AG04450 (cell line): ENCODE results near the gene TRPC4AP. TPM values are rescaled to one million over a fixed set of nuclear protein-coding genes. Genes with fewer than 3 reads are reported as not detected.

Source experiments
- CTCF ChIA-PET: fragments of 300-600, 350-600 bp; formaldehyde crosslinking; extraction: SDS; loops from one replicate; lab custom pipeline; 2022; ENCODE audit warnings: antibody characterized with exemption, inconsistent platforms; lab: Charles Lee
- POLR2A ChIA-PET: fragments of 350-600 bp; formaldehyde crosslinking; extraction: SDS; loops from one replicate; lab custom pipeline; 2021; ENCODE audit warnings: antibody characterized with exemption, inconsistent platforms; lab: Yijun Ruan, JAX
- DNase-seq: peaks from one replicate; pipeline ENCODE4 v3.0.0-alpha.2; 2011; ENCODE audit warnings: low read depth, low spot score
- H3K27ac ChIP-seq: one replicate; pipeline ENCODE4 v1.5.1; 2012; ENCODE audit warnings: low read depth, low read length, control low read depth
- H3K27me3 ChIP-seq: one replicate; pipeline ENCODE4 v1.6.0; 2012; ENCODE audit warnings: low read length; ENCODE audit not compliant: control insufficient read depth, insufficient read depth
- H3K4me3 ChIP-seq: 2 replicates; pipeline ENCODE4 v1.5.1; 2011; ENCODE audit warnings: mild to moderate bottlenecking, low read depth, low read length, control low read depth
- H3K9me3 ChIP-seq: 2 replicates; pipeline ENCODE4 v1.5.1; 2012; ENCODE audit warnings: low read length; ENCODE audit not compliant: control insufficient read depth, insufficient read depth
- polyA plus RNA-seq: library from polyadenylated mRNA; depleted of rRNA; stranded (reverse); fragments of >200 nt; gene quantifications from 2 replicates; pipeline ENCODE4 v1.2.3, GENCODE V29; 2011
- TF ChIP-seq, protein P1 (sequence below): IDR thresholded peaks from 2 replicates; pipeline ENCODE4 v1.5.1; 2011; ENCODE audit warnings: low read depth, low read length, control low read depth, inconsistent platforms

Gene TRPC4AP
- polyA plus RNA-seq, 1 experiment: 85.4 TPM

DNA sequence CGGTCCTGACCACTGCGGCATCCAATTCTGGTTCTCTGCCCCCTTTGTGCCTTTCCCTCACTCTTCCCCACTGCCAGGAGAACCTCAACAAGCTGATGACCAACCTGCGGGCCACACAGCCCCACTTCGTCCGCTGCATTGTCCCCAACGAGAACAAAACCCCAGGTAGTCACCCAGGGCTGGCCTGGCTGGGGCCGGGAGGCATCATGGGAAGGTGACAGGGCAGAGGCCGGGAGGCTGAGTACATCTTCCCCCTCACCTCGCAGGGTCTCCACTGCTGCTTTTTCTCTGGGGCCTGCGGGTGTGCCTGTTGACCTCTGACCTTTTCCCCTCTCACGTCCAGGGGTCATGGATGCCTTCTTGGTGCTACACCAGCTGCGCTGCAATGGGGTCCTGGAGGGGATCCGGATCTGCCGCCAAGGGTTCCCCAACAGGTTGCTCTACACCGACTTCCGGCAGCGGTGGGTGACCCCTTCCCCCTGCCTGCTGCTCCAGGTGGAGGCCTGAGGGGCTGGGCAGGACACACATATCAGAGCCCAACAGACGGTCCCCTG, 101.9 kb downstream of the TRPC4AP start:
- H3K27ac ChIP-seq: no peak overlapping the region
- TF ChIP-seq, protein P1, sequence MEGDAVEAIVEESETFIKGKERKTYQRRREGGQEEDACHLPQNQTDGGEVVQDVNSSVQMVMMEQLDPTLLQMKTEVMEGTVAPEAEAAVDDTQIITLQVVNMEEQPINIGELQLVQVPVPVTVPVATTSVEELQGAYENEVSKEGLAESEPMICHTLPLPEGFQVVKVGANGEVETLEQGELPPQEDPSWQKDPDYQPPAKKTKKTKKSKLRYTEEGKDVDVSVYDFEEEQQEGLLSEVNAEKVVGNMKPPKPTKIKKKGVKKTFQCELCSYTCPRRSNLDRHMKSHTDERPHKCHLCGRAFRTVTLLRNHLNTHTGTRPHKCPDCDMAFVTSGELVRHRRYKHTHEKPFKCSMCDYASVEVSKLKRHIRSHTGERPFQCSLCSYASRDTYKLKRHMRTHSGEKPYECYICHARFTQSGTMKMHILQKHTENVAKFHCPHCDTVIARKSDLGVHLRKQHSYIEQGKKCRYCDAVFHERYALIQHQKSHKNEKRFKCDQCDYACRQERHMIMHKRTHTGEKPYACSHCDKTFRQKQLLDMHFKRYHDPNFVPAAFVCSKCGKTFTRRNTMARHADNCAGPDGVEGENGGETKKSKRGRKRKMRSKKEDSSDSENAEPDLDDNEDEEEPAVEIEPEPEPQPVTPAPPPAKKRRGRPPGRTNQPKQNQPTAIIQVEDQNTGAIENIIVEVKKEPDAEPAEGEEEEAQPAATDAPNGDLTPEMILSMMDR: no peak
- POLR2A ChIA-PET: no interaction called here
- H3K9me3 ChIP-seq: no peaks in the 10 kb centered on the region; the same call in 1 of the 2 replicates
- no peak for DNase-seq
- CTCF ChIA-PET: no interaction called here
- H3K4me3 ChIP-seq: no peak overlapping the region
- H3K27me3 ChIP-seq: peaks cover 3% of the 10 kb centered on the region

DNA sequence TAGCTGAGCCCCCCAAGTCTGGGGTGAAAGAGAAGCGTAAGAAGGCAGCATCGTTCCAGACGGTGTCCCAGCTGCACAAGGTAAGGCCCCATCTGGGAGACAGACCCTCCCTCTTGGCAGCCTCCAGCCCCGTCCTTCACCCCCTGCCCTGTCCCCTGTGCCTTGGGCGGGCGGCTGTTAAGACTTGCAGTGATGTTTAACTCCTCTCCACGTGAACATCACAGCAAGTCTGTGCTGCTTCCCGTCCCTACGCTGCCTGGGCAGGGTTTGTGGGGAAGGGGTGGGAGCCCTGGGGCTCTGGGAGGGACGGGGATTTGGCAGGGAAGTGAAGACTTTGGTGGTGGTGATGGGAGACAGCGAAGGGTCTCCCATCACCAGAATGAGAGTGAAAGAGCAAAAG, 102.4 kb downstream of the TRPC4AP start:
- peaks cover 3% of the 10 kb centered on the region for H3K27me3 ChIP-seq
- POLR2A ChIA-PET: no interaction called here
- H3K9me3 ChIP-seq: no peaks in the 10 kb centered on the region; the same call in 1 of the 2 replicates
- CTCF ChIA-PET: no interaction called here
- no peak for DNase-seq
- TF ChIP-seq, protein P1: no peak
- no peak overlapping the region for H3K27ac ChIP-seq
- no peak overlapping the region for H3K4me3 ChIP-seq

DNA sequence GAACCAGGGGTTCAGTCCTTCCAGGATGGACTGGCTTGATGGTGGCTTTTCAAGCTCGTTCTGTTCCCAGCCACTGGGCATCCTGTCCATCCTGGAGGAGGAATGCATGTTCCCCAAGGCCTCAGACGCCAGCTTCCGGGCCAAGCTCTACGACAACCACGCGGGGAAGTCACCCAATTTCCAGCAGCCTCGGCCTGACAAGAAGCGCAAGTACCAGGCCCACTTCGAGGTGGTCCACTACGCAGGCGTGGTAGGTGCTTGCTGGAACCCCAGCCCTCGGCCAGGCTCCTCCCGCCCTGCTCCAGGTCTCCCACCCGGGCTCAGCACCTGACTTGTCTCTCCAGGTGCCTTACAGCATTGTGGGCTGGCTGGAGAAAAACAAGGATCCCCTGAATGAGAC, 102.9 kb downstream of the TRPC4AP start:
- POLR2A ChIA-PET: no interaction called here

DNA sequence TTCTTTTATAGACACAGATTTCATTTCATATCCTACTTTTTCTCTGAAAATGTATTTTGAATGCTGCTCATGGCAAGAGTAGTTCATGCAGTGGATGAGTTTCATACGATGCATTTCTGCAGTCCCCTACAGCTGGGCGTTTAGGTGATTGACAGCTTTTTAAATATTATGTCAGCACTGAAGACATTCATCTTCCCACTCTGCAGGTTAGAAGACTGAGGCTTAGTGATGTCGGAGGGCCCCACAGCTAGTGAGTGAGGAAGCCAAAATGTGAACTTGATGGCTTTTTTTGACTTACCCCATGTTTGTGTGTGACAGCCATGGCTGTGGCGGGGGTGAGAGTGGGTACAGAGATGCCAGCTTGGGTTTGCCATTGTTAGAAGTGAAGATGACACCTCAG, 103.5 kb downstream of the TRPC4AP start:
- Histone ChIP-seq H3K4me3 (no peak overlapping the region), H3K27ac (no peak overlapping the region), H3K9me3 (no peaks in the 10 kb centered on the region; the same call in 1 of the 2 replicates), H3K27me3 (peaks cover 6% of the 10 kb centered on the region)
- CTCF ChIA-PET: interaction anchor here (0.9 to 1.2 kb wide), 2 partner anchors 12 to 113 kb away, joined by 4 read pairs; partner anchors contain the start of gene ACSS2
- POLR2A ChIA-PET: no interaction called here
- no peak for DNase-seq
- TF ChIP-seq, protein P1: no peak

More for the DNA sequence above, 102.9 kb downstream of the TRPC4AP start:
- Histone ChIP-seq H3K4me3 (no peak overlapping the region), H3K9me3 (no peaks in the 10 kb centered on the region; the same call in 1 of the 2 replicates), H3K27ac (no peak overlapping the region), H3K27me3 (peaks cover 5% of the 10 kb centered on the region)
- CTCF ChIA-PET: interaction anchor here (0.9 kb wide), 1 partner anchor 114 kb away, joined by 4 read pairs; the partner anchor contains the start of gene ACSS2
- no peak for DNase-seq
- TF ChIP-seq, protein P1: no peak

DNA sequence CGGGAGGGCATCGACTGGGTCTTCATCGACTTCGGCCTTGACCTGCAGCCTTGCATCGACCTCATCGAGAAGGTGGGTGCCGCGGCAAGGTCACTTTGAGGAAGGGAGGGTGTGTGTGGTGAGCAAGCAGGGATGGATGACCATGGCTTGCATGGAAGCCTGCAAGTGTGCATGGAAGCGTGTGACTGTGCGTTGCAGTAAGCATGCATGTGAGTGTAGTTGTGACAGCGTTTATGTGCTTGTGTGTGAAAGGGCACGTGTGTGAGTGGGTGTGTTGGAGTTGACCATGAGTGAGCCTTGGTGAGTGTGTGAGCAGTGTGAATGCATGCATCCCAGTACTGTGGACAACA, 104.4 kb downstream of the TRPC4AP start:
- TF ChIP-seq, protein P1: no peak
- peaks cover 16% of the 10 kb centered on the region for H3K27me3 ChIP-seq
- no peaks in the 10 kb centered on the region; the same call in 1 of the 2 replicates for H3K9me3 ChIP-seq
- ChIA-PET POLR2A (no interaction called here), CTCF (interaction anchor here (0.5 to 1.2 kb wide), 3 partner anchors 13 to 108 kb away, joined by 3 to 4 read pairs (median 3); no protein-coding TSS in a partner anchor)
- H3K27ac ChIP-seq: no peak overlapping the region
- DNase-seq: no peak
- H3K4me3 ChIP-seq: no peak overlapping the region
